Endothelial cell of hepatic sinusoid (primary cell): Measurements from ENCODE around the gene XKR3.
"Not testable (repeated sequence)": the region's sequence is repeated elsewhere in the genome, so short reads cannot be mapped to it uniquely, and the experiment has no call there.

ENCODE experiments used
- in situ Hi-C: cut with HindIII; loops from 2 replicates; pipeline ENCODE4 v1.10.0; 2017; ENCODE audit warnings: low sequenced_read_pairs

XKR3 gene

GRCh38 chr22:16748160-16748929 is 76.9 kb downstream of the XKR3 start:
- in situ Hi-C loops, result not testable (repeated sequence)

GRCh38 chr22:16747266-16748159 is 77.7 kb downstream of the XKR3 start:
- in situ Hi-C loops, result not testable (repeated sequence)

GRCh38 chr22:16734271-16734670 is 90.9 kb downstream of the XKR3 start:
- in situ Hi-C loops, result not testable (repeated sequence)
